IMR-90 (cell line): ENCODE measurements around the gene LARP4B. TPM values are rescaled to one million over a fixed set of nuclear protein-coding genes. Genes with fewer than 3 reads are reported as not detected.

Experiments used
- ATAC-seq: fragments of 200-7000 bp; cut with Tn5 transposase; 2 replicates; pipeline ENCODE4 v1.9.1; 2020; ENCODE audit warnings: low read depth, mild to moderate bottlenecking, moderate library complexity
- BruUV-seq: library from RNA; stranded (reverse); fragments of 400-500 nt; replicated peaks from 2 replicates; lab custom pipeline; 2021; lab: Mats Ljungman, UMichigan
- CTCF ChIA-PET: fragments of 300-600 bp; formaldehyde crosslinking; extraction: SDS; loops from one replicate; lab custom pipeline; 2021; ENCODE audit warnings: antibody characterized with exemption; lab: Yijun Ruan, JAX
- POLR2A ChIA-PET: fragments of 300-600 bp; sonication (Branson Sonifier 250); formaldehyde crosslinking; loops from one replicate; lab custom pipeline; 2022; ENCODE audit warnings: antibody characterized with exemption; ENCODE audit not compliant: unreplicated experiment; lab: Charles Lee
- DNase-seq: peaks from one replicate; pipeline ENCODE4 v3.0.0; 2013
- H2AFZ ChIP-seq: replicated peaks from 2 replicates; pipeline ENCODE3; 2013; ENCODE audit warnings: low read length, mild to moderate bottlenecking; ENCODE audit not compliant: poor library complexity
- H2AK5ac ChIP-seq: 2 replicates; pipeline ENCODE4 v1.6.1; 2013; ENCODE audit warnings: low read depth, low read length, inconsistent platforms
- H2AK9ac ChIP-seq: replicated peaks from 2 replicates; pipeline ENCODE3; 2013; ENCODE audit warnings: mild to moderate bottlenecking, low read depth, low read length, moderate library complexity; ENCODE audit not compliant: poor library complexity
- H2BK120ac ChIP-seq: 2 replicates; pipeline ENCODE4 v1.6.1; 2013; ENCODE audit warnings: low read depth, low read length, inconsistent platforms
- H2BK15ac ChIP-seq: 3 replicates; pipeline ENCODE4 v1.6.1; 2013; ENCODE audit warnings: low read depth, low read length, inconsistent platforms
- H2BK20ac ChIP-seq: 2 replicates; pipeline ENCODE4 v1.6.1; 2013; ENCODE audit warnings: low read depth, mild to moderate bottlenecking, inconsistent platforms, low read length, moderate library complexity
- H2BK5ac ChIP-seq: 2 replicates; pipeline ENCODE4 v1.6.1; 2013; ENCODE audit warnings: mild to moderate bottlenecking, low read depth, low read length, inconsistent platforms; ENCODE audit not compliant: poor library complexity, severe bottlenecking
- H3K14ac ChIP-seq: replicated peaks from 2 replicates; pipeline ENCODE4 v1.6.1; 2013; ENCODE audit warnings: low read depth, low read length, inconsistent platforms
- H3K18ac ChIP-seq: 2 replicates; pipeline ENCODE4 v1.6.1; 2013; ENCODE audit warnings: low read depth, low read length, control low read depth
- H3K23ac ChIP-seq: 2 replicates; pipeline ENCODE4 v1.6.1; 2013; ENCODE audit warnings: low read depth, low read length, inconsistent platforms
- H3K27ac ChIP-seq: 2 replicates; pipeline ENCODE4 v1.5.1; 2013; ENCODE audit warnings: mild to moderate bottlenecking, control low read depth, low read length; ENCODE audit not compliant: insufficient read depth
- H3K27me3 ChIP-seq: 2 replicates; pipeline ENCODE4 v1.6.1; 2013; ENCODE audit warnings: low read length; ENCODE audit not compliant: control insufficient read depth, insufficient read depth
- H3K36me3 ChIP-seq: 2 replicates; pipeline ENCODE4 v1.6.1; 2013; ENCODE audit warnings: low read length, mixed read lengths; ENCODE audit not compliant: control insufficient read depth, insufficient read depth
- H3K4ac ChIP-seq: 2 replicates; pipeline ENCODE4 v1.6.1; 2013; ENCODE audit warnings: low read depth, low read length, inconsistent platforms
- H3K4me1 ChIP-seq: 2 replicates; pipeline ENCODE4 v1.6.1; 2013; ENCODE audit warnings: low read length, mixed read lengths; ENCODE audit not compliant: control insufficient read depth, insufficient read depth
- H3K4me2 ChIP-seq: 2 replicates; pipeline ENCODE4 v1.6.1; 2013; ENCODE audit warnings: low read depth, mild to moderate bottlenecking, control low read depth, low read length, moderate library complexity
- H3K4me3 ChIP-seq: 2 replicates; pipeline ENCODE4 v1.5.1; 2013; ENCODE audit warnings: low read depth, mild to moderate bottlenecking, control low read depth, low read length, moderate library complexity; ENCODE audit not compliant: insufficient read depth
- H3K56ac ChIP-seq: 2 replicates; pipeline ENCODE4 v1.6.1; 2013; ENCODE audit warnings: low read length, inconsistent platforms; ENCODE audit not compliant: insufficient read depth; ENCODE audit errors: extremely low read depth
- H3K79me1 ChIP-seq, 2 experiments: 2 replicates each; pipeline ENCODE4 v1.6.1; 2013; ENCODE audit warnings: low read length in 2 of 2, inconsistent platforms in 1 of 2, low read depth in 1 of 2
- H3K9ac ChIP-seq: 2 replicates; pipeline ENCODE4 v1.6.1; 2013; ENCODE audit warnings: low read depth, low read length, control low read depth
- H3K9me1 ChIP-seq: 2 replicates; pipeline ENCODE4 v1.6.1; 2013; ENCODE audit warnings: low read length, inconsistent platforms; ENCODE audit not compliant: insufficient read depth
- H3K9me3 ChIP-seq: 2 replicates; pipeline ENCODE4 v1.6.1; 2013; ENCODE audit warnings: low read length; ENCODE audit not compliant: control insufficient read depth, insufficient read depth
- H4K20me1 ChIP-seq: 2 replicates; pipeline ENCODE4 v1.6.1; 2013; ENCODE audit warnings: low read length, inconsistent platforms; ENCODE audit not compliant: insufficient read depth
- H4K5ac ChIP-seq: 2 replicates; pipeline ENCODE4 v1.6.1; 2013; ENCODE audit warnings: mild to moderate bottlenecking, low read depth, low read length, control low read depth
- H4K8ac ChIP-seq, 2 experiments: 2 replicates each; pipeline ENCODE4 v1.6.1; 2013; ENCODE audit warnings: low read depth in 2 of 2, low read length in 2 of 2, control low read depth in 1 of 2, inconsistent platforms in 1 of 2
- H4K91ac ChIP-seq: 2 replicates; pipeline ENCODE4 v1.6.1; 2013; ENCODE audit warnings: low read depth, low read length, inconsistent platforms; ENCODE audit not compliant: insufficient read depth
- BHLHE40 ChIP-seq: fragments of 150-350 bp; IDR thresholded peaks from 2 replicates; pipeline ENCODE4 v1.6.1; 2016; ENCODE audit warnings: mild to moderate bottlenecking, low read depth, low read length
- CTCF ChIP-seq: conservative IDR thresholded peaks from 2 replicates; pipeline ENCODE4 v1.5.1; 2012; ENCODE audit warnings: mild to moderate bottlenecking, low read depth, low read length, improper control_type of control experiment
- ELK1 ChIP-seq: fragments of 150-350 bp; IDR thresholded peaks from 2 replicates; pipeline ENCODE4 v1.6.1; 2016; ENCODE audit warnings: low read depth, mild to moderate bottlenecking, low read length, moderate library complexity, borderline replicate concordance
- FOS ChIP-seq: fragments of 150-350 bp; IDR thresholded peaks from 2 replicates; pipeline ENCODE4 v1.6.1; 2016; ENCODE audit warnings: low read depth, low read length
- MAZ ChIP-seq: IDR thresholded peaks from 2 replicates; pipeline ENCODE4 v1.6.1; 2012; ENCODE audit warnings: low read depth, mild to moderate bottlenecking, low read length, improper control_type of control experiment, moderate library complexity, borderline replicate concordance
- NFE2L2 ChIP-seq: fragments of 150-350 bp; IDR thresholded peaks from 2 replicates; pipeline ENCODE4 v1.6.1; 2016; ENCODE audit warnings: low read depth, mild to moderate bottlenecking, low read length
- POLR2A ChIP-seq: IDR thresholded peaks from 2 replicates; pipeline ENCODE4 v1.6.1; 2012; ENCODE audit warnings: mild to moderate bottlenecking, low read depth, low read length
- USF2 ChIP-seq: fragments of 150-350 bp; IDR thresholded peaks from 2 replicates; pipeline ENCODE4 v1.6.1; 2017; ENCODE audit warnings: mild to moderate bottlenecking, antibody characterized with exemption, low read length, low read depth
- WGBS, 2 experiments: methylation state at CpG; one replicate each; pipeline versions ENCODE4 v1.1.5 to v1.1.7; 2013; ENCODE audit warnings: missing lambda C conversion rate in 2 of 2; ENCODE audit not compliant: insufficient read length in 1 of 2; ENCODE audit errors: extremely low coverage in 2 of 2; 5-methylcytosine and 5-hydroxymethylcytosine counted together
- dilution Hi-C: fragments of 300-500 bp; cut with HindIII; formaldehyde crosslinking; loops from one replicate; pipeline ENCODE4 v1.14.3; 2018; ENCODE audit warnings: low sequenced_read_pairs; ENCODE audit not compliant: unreplicated experiment
- in situ Hi-C: fragments of 300-500 bp; cut with MboI; formaldehyde crosslinking; loops from 3 replicates; pipeline ENCODE4 v1.14.3; 2019; ENCODE audit warnings: low sequenced_read_pairs, inconsistent platforms, mixed read lengths
- intact Hi-C: fragments of 100-400 bp; cut with micrococcal nuclease; formaldehyde crosslinking; loops from 2 replicates; pipeline ENCODE4 v1.10.0; 2022
- polyA plus RNA-seq, 3 experiments: library from polyadenylated mRNA; depleted of rRNA; stranded (reverse); fragments of >200 nt; gene quantifications; 2 replicates each; pipeline ENCODE4 v1.2.3, GENCODE V29; 2012; ENCODE audit warnings: low replicate concordance in 1 of 3
- total RNA-seq: library from RNA; depleted of rRNA; stranded (reverse); fragments of >200 nt; gene quantifications from 2 replicates; pipeline ENCODE4 v1.2.3, GENCODE V29; 2012

Gene LARP4B
- total and polyA plus RNA-seq, 2 of the 4 experiments (the other 2 are of a cell fraction): 24.3 to 25.5 TPM

GRCh38 chr10:775245-776075 lies 156.0 kb downstream of the LARP4B start (continued):
- no peak for TF ChIP-seq MAZ

- Histone ChIP-seq H3K79me1 (no peaks in the 10 kb centered on the region), H3K4me1 (peaks cover 2% of the 10 kb centered on the region), H2AK9ac (no peak overlapping the region), H3K14ac (no peak overlapping the region), H2AK5ac (0 out of 2 replicates have a peak overlapping the region, but pooled peaks have one; percentile 15), H4K91ac (no peak overlapping the region), H3K36me3 (no peaks in the 10 kb centered on the region), H4K20me1 (no peaks in the 10 kb centered on the region), H4K8ac (no peak overlapping the region), H2BK120ac (no peak overlapping the region), H4K5ac (no peak overlapping the region), H3K18ac (no peak overlapping the region), H3K4me2 (no peak overlapping the region), H2BK20ac (no peak overlapping the region), H3K56ac (no peak overlapping the region), H2BK5ac (no peak overlapping the region), H3K27ac (no peak overlapping the region), H2BK15ac (no peak overlapping the region), H3K27me3 (peaks cover 6% of the 10 kb centered on the region; the same call in 1 of the 2 replicates), H3K4ac (no peak overlapping the region), H3K9me3 (peaks cover 10% of the 10 kb centered on the region), H3K23ac (no peak overlapping the region), H3K4me3 (no peak overlapping the region), H3K9me1 (no peaks in the 10 kb centered on the region), H3K9ac (no peak overlapping the region), H2AFZ (no peak overlapping the region)
- 95% methylated on average over 7 of the region's 23 CpGs; no CpG with 5 or more reads in 1 of the 2 experiments for WGBS, 2 experiments
- ChIA-PET POLR2A (no interaction called here), CTCF (no interaction called here)
- dilution Hi-C loops: no loop called here
- no TSS peak for BruUV-seq
- TF ChIP-seq USF2: no peak
- no peak for TF ChIP-seq FOS
- no peak for TF ChIP-seq BHLHE40
- TF ChIP-seq ELK1: no peak
- TF ChIP-seq POLR2A: no peak
- no peak for TF ChIP-seq CTCF
- TF ChIP-seq NFE2L2: no peak
- no peak for TF ChIP-seq MAZ
- no peak for ATAC-seq
- intact Hi-C loops: no loop called here
- DNase-seq: no peak
- in situ Hi-C loops: no loop called here
Measured at GRCh38 chr10:774661-775244, 156.8 kb downstream of the LARP4B start.
